Ramos (cell line): ENCODE results near the gene RNU1-1.
"Not testable (repeated sequence)": the region's sequence is repeated elsewhere in the genome, so short reads cannot be mapped to it uniquely, and the experiment has no call there.

Source experiments
- in situ Hi-C: fragments of 300-500 bp; cut with MboI; formaldehyde crosslinking; loops from one replicate; pipeline ENCODE4 v1.14.3; 2022; ENCODE audit warnings: low sequenced_read_pairs; ENCODE audit not compliant: unreplicated experiment

The RNU1-1 gene

GRCh38 chr1:16525769-16526168 lies 11.7 kb upstream of the RNU1-1 start:
- in situ Hi-C loops: not testable (repeated sequence)

GRCh38 chr1:16521679-16522078 lies 7.6 kb upstream of the RNU1-1 start:
- in situ Hi-C loops: not testable (repeated sequence)

GRCh38 chr1:16521288-16521583 lies 7.2 kb upstream of the RNU1-1 start:
- in situ Hi-C loops: no loop called here

GRCh38 chr1:16520435-16521287 lies 6.6 kb upstream of the RNU1-1 start:
- in situ Hi-C loops: not testable (repeated sequence)

GRCh38 chr1:16519255-16519951 lies 5.3 kb upstream of the RNU1-1 start:
- in situ Hi-C loops: not testable (repeated sequence)

- in situ Hi-C loops: not testable (repeated sequence)
Measured at GRCh38 chr1:16518913-16519254, 4.8 kb upstream of the RNU1-1 start.

GRCh38 chr1:16516694-16517410 lies 2.8 kb upstream of the RNU1-1 start:
- in situ Hi-C loops: not testable (repeated sequence)

GRCh38 chr1:16513412-16514106 lies 526 bp downstream of the RNU1-1 start:
- in situ Hi-C loops: not testable (repeated sequence)

- in situ Hi-C loops: not testable (repeated sequence)
Measured at GRCh38 chr1:16512624-16513411, 1.3 kb downstream of the RNU1-1 start.

GRCh38 chr1:16511926-16512325 lies 2.2 kb downstream of the RNU1-1 start:
- in situ Hi-C loops: not testable (repeated sequence)

- in situ Hi-C loops: not testable (repeated sequence)
Measured at GRCh38 chr1:16508861-16509445, 5.1 kb downstream of the RNU1-1 start.

- in situ Hi-C loops: not testable (repeated sequence)
Measured at GRCh38 chr1:16506364-16507136, 7.5 kb downstream of the RNU1-1 start.

- in situ Hi-C loops: not testable (repeated sequence)
Measured at GRCh38 chr1:16505870-16506269, 8.2 kb downstream of the RNU1-1 start.

GRCh38 chr1:16503494-16503893 lies 10.6 kb downstream of the RNU1-1 start:
- in situ Hi-C loops: no loop called here

- in situ Hi-C loops: not testable (repeated sequence)
Measured at GRCh38 chr1:16501446-16501845, 12.6 kb downstream of the RNU1-1 start.

GRCh38 chr1:16500975-16501374 lies 13.1 kb downstream of the RNU1-1 start:
- in situ Hi-C loops: not testable (repeated sequence)

- in situ Hi-C loops: not testable (repeated sequence)
Measured at GRCh38 chr1:16500466-16500865, 13.6 kb downstream of the RNU1-1 start.

GRCh38 chr1:16498573-16499413 lies 15.3 kb downstream of the RNU1-1 start:
- in situ Hi-C loops: no loop called here
